ENCODE data around the gene MPIG6B.

MPIG6B gene

DNA sequence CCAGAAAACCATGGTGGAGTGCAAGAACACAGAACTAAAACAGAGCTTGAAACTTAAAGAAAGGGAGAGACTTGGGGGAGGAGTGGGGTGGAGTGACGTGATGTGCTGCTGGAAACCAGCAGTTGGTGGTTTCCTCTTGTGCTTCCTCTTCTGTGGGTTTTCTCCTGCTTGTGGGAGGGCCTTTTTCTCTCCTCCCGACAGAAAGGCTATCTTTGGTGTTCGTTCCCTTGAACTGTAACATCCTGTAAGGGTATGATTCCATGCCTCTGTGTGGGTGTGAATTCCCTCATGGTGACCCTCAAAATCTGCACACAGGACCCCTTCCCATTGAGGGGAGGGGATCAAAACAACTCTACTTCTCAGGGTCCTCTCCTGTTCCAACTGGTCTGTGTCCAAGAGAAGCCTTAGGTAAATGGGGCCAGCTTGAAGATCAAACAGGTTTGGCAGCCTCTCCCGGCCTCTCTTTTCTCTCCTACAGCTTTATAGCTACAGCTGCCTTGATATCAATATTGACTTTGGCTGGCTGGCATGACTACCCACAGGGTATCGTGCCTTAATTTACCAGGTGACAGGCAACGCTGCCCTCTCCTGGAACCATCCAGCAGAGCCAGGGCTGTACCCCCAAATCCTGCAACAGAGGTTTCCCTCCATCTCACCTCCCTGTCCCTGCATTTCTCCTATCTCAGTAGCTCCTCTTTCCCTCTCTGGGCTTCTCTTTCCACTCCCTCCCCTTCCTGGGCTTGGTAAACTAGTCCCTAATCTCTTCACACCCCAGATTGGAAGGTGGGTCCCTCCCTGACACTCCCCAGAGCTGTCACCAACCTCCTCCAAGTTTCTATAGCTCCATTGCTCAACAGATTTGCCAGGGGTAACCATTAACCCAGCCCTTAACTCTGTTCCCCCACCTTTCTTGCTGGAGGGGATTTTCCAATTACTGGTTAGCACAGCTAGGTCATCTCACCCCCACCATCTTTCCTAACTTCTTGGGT, 15.1 kb downstream of the MPIG6B start:
- peak; percentile 86 for DNase-seq (ENCODE audit: low spot score)

DNA sequence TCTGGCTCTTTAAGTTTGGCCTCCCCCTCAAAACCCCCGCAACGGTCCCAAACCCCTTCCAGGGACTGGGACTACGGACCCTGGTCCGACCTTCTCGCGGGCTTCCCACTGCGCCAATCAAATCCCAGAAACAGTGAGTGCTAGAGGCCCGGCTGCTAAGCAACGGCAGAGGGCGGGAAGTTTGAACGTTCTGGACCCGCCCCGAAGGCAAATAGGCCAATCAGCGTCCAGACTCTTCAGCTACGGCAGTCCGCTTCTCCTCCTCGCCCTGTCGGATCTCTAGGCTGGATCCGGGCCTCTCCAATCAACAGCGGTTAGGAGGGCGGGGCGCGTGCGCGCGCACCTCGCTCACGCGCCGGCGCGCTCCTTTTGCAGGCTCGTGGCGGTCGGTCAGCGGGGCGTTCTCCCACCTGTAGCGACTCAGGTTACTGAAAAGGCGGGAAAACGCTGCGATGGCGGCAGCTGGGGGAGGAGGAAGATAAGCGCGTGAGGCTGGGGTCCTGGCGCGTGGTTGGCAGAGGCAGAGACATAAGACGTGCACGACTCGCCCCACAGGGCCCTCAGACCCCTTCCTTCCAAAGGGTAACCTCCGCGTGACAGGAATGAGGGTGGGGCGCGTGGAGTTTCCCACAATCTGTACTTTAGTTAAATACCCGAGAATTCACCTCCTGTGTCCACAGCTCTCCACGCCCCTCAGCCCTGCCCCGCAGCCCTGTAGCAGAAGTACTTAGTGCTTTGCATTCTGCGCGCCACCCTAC, 16.6 kb downstream of the MPIG6B start, which contains the start of gene MSH5:
Gene MSH5, plus strand, starts transcription at position 367 of the 758 bp plus-strand sequence. CDS start 462 bp downstream, outside the sequence.
- peak; percentile 100 for DNase-seq (ENCODE audit: low spot score)

DNA sequence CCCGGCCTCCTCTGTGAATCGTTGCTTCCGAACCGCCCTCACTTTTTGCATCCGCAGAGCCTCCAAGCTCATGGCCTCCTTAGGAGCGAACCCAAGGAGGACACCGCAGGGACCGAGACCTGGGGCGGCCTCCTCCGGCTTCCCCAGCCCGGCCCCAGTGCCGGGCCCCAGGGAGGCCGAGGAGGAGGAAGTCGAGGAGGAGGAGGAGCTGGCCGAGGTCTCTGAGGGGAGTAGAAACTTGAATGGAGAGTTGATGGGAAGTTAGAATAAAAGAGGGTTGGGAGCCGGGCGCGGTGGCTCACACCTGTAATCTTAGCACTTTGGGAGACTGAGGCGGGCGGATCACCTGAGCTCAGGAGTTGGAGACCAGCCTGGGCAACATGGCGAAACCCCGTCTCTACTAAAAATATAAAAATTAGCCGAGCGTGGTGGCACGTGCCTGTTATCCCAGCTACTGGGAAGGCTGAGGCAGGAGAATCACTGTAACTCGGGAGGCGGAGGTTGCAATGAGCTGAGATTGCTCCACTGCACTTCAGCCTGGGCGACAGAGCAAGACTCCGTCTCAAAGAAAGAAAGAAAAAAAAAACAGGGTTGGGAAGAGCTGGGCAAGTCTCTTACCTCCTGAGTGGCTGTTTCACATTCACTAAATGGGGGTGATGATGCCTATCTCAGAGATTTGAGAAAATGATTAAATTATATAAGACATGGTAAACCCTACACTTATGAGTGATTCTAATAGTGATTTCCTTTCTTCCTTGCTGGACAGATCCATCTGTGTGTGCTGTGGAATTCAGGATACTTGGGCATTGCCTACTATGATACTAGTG, 17.4 kb downstream of the MPIG6B start:
- DNase-seq (ENCODE audit: low spot score) = no peak

DNA sequence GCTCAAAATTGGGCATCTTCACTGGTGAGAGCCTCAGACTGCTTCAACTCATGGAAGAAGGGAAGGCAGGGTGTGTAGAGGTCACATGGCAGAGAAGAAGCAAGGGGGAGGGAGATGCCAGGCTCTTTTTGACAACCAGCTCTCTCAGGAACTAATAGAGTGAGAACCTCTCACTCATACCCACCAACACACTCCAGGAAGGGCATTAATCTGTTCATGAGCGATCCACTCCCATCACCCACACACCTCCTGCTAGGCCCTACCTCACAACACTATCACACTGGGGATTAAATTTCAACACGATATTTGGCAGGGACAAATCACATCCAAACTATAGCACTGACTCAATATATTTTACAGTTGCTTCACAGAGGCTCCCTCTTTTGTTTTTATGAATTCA, 18.6 kb downstream of the MPIG6B start:
- DNase-seq (ENCODE audit: low spot score) = no peak

DNA sequence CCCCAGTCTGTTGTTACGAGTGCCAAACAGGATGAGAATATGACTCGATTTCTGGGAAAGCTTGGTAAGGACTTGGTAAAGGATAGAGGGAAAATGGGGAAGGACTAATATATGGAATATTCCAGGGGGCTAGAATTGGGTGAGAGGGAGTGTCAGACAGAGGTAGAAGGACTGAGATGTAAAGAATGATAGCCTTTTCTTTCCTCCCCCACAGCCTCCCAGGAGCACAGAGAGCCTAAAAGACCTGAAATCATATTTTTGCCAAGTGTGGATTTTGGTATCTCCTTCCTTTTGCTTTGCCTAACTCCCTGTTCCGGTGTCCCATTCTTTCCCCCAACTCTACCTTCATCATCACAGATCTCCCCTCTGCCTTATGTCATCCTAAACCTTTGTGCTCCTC, 19.7 kb downstream of the MPIG6B start:
- no peak for DNase-seq (ENCODE audit: low spot score)

DNA sequence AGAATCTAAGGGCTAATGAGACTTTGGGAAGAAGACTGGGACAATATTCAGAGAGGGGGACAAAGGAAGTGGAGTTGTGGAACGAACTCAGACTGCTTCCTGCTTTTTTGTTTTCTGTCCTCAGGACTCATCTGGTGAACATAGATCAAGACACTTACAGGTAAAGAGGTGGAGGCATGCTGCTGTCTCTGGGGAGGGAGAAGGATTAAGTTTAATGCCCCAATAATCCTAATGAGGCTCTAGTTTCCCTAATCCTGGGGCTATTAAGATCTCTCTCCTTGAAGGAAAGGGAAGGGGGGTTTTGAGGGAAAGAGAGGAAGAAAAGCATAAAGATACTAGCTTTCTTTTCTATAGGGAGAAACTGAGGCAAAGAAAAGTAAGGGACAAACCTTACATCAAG, 21.2 kb downstream of the MPIG6B start:
- no peak for DNase-seq (ENCODE audit: low spot score)

DNA sequence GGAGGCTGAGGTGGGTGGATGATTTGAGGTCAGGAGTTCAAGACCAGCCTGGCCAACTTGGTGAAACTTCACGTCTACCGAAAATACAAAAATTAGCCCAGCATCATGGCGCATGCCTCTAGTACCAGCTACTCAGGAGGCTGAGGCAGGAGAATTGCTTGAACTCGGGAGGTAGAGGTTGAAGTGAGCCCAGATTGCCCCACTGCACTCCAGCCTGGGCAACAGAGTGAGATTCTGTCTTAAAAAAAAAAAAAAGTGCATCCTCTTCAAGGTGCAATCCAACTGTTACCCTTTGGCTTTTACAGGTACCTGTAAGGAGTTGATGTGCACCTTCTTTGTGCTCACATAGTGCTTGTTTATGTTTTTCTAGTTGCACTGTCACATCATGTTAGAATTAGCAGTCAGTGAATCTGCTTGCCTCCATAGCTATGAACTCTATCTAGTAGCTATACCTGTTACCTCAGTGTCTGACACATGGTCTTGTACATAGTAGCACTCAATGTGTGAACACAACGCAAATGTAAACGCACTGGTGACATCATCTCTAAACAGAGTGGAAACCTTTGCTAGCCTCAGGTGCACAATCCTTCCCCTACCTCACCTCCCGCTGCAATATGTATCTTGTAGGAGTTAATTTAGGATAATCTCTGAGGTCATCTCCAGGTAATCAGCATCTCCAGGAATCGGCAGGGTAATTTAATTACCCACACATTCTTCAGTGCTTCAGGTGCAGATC, 26.3 kb downstream of the MPIG6B start:
- DNase-seq (ENCODE audit: low spot score) = no peak

DNA sequence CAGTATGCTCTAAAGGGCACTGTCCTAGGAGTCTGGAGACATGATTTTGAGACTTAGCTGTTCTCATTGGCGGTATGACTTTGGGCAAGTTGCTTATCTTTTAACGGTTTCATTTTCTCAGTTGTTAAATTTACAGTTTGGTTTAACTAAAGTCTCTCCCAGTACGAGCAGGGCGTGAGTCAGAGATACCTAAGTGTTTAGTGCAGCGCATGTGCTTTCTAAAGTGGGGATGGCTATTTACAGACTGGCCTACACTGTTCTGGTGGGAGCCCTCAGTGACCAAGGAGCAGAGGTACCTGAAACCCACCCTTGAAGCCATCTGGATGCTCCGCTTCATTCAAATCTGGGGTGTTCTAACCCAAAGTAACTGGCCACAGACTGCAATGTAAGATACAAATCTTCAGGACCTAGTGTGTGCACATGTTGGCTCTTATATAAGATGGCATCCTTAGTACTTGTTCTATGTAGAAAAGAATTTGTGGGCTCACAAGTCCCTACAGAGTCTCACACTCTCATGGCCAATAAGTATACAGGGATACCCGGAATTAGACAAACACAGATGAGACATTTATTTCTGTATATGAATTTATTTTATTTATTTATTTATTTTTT, 27.3 kb downstream of the MPIG6B start:
- no peak for DNase-seq (ENCODE audit: low spot score)

DNA sequence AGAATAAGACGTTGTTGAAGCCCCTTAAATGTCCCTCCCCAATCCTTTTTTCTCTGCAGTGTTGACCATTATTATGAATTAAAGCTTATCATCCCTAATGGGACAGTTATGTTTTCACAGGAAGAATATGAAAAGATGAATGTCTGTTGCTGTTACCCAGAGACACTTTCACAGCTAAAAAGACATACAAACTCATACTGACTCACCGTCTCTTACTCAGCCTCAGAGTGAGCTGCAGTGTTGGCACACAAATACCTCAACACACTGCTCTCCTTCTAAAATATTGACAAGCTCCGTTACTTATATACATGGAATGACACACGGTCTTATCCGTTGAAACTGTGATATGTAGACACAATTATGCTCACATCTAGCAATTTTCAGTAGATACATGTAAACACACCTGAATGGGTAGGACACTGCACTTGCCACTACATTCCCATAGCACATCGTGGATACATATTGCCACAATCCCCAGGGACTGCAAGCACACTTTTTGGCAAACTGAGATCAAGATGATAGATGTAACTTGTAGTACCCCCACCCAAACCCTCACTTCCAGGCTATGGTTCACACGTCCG, 29.7 kb downstream of the MPIG6B start:
- peak; percentile 49 for DNase-seq (ENCODE audit: low spot score)

DNA sequence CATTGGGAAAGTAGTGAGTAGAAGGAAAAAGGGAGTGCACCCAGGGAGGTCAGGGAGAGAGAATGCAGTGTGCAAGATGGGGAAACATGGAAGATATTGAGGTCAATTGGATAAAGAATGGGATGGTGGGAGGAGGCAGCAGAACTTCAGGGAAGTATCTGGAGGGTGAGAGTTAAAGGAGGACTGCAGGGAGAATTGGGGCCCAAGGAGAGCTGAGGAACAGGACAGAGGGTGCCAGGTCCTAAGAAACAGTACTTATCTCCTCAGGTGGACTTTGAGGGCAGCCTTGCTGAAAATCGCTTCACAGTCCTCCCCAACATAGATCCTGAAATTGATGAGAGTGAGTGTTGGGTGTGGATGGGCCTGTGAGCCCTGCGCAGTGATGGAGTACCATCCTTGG, 35.1 kb downstream of the MPIG6B start:
- no peak for DNase-seq (ENCODE audit: low spot score)

DNA sequence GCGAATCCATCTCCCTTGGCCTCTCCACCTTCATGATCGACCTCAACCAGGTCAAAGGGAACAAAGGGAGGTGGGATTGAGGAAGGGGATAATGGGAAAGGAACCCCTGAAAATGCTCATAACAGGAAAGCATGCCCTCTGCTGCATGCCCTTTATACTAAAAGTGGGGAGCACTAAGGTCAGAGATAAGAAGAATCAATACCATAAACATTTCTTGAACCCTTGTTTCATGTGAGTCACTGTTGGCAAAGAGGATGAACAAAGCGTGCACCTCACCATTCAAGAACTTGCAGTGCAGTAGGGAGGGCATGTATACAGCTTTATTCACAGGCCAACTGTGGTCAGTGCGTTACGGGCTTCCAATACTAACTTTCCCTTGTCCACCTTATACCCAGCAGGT, 37.6 kb downstream of the MPIG6B start:
- DNase-seq (ENCODE audit: low spot score) = no peak

DNA sequence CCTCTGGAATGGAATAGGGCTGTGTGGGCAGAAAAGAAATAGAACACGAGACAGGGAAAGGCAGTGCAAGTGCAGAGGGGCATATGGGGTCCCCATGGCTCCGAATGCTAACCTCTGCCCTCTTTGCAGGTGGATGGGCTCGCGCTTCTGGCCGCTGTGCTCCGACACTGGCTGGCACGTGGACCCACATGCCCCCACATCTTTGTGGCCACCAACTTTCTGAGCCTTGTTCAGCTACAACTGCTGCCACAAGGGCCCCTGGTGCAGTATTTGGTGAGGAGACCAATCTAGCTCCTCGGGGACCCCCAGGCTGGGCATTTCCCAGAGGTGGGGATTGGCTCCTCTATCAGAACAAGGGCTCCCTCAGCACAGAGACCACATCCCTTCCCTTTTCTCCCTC, 38.2 kb downstream of the MPIG6B start:
- DNase-seq (ENCODE audit: low spot score) = no peak

DNA sequence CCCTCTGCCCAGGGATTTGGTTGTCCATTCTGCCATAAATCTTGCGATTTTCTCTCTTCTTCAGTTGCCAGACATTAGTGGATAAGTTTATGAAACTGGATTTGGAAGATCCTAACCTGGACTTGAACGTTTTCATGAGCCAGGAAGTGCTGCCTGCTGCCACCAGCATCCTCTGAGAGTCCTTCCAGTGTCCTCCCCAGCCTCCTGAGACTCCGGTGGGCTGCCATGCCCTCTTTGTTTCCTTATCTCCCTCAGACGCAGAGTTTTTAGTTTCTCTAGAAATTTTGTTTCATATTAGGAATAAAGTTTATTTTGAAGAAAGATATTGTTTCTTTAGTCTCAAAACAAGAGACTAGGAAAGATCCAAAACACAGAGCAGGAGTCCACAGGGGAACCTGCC, 39.2 kb downstream of the MPIG6B start, which contains the start of gene SAPCD1:
Gene SAPCD1, plus strand, starts transcription at position 301 of the 400 bp plus-strand sequence. CDS start 399 bp downstream, outside the sequence.
- no peak for DNase-seq (ENCODE audit: low spot score)

DNA sequence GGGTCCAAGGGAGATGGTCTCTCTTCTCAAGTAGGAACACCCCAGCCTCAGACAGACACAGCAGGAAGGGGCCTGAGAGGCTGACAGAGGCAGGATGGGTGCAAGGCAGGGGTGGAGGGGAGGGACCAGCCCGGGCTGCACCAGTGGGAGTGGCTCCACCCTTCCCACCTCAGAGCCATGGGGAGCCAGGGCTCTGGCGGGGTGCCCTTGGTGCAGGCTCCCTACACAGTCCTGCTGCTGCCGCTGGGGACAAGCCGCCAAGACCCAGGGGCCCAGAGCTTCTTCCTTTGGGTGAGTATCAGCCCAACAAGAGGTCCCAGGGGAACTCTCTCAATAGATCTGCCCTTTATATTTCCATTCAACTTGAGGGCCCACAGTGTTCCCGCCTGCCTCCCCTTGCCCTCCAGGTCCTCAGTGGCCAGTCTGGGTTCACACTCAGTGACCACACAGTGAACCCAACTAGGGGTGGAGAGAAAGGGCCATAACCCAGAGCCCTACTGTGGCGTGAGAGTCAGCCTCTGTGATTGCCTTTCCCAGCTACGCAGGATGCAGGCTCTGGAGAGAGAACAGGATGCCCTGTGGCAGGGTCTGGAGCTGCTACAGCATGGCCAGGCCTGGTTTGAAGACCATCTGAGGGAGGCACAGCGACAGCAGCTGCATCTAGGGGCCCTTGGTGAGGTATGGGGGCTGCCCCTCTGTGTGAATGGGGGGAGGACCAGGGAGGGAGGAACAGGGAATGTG, 39.9 kb downstream of the MPIG6B start:
- no peak for DNase-seq (ENCODE audit: low spot score)

DNA sequence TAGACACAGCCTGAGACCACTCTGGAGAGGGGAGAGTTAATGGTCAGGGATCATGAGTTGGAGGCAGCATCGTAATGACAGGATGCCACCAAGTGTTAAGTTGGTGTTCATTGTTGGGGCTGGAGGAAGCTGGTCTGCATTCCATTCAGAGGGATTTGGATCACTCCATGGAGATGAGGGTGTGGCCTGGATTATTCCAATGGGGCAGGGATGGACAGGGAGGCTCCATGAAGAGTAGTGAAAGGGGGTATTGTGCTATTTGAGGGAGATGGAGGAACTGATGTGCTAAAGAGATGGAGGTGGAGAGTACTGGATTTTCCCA, 40.4 kb downstream of the MPIG6B start:
- peak; percentile 83 for DNase-seq (ENCODE audit: low spot score)

DNA sequence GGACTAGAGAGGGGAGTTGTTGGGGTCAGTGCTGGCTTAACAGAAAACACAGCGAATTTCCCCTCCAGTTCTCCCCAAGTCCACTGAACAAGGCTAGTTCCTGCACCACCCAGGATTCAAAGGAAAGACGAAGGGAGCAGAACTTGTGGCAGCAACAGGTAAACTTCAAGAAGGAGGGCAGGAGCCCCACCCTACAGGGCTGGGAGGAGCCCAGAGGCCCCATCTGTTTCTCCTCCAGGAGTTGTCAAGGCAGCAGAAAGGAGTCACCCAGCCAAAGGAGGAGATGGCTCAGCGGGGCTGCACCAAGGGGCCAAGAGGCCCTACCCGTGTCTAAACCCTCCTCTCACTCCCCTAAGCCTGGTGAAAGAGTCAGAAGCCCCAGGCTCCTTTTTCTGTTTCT, 41.0 kb downstream of the MPIG6B start:
- no peak for DNase-seq (ENCODE audit: low spot score)

DNA sequence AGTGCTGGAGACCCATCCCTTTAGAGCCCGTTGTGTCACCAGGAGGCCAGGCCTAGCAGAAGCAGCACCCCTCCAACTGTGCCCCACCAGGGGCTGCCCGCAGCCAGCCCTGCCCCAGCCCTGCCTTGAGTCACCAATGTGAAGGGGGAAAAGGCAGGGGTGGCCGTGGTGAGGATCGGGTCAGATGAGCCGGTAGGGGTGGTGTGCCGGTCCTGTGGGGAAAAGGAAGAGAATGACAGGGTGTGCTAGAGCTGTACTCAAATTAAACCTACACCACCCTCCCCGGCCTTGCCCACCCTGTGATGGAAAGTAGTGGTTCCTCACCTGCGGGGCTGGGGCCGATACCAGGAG, 42.4 kb downstream of the MPIG6B start:
- DNase-seq (ENCODE audit: low spot score) = no peak

DNA sequence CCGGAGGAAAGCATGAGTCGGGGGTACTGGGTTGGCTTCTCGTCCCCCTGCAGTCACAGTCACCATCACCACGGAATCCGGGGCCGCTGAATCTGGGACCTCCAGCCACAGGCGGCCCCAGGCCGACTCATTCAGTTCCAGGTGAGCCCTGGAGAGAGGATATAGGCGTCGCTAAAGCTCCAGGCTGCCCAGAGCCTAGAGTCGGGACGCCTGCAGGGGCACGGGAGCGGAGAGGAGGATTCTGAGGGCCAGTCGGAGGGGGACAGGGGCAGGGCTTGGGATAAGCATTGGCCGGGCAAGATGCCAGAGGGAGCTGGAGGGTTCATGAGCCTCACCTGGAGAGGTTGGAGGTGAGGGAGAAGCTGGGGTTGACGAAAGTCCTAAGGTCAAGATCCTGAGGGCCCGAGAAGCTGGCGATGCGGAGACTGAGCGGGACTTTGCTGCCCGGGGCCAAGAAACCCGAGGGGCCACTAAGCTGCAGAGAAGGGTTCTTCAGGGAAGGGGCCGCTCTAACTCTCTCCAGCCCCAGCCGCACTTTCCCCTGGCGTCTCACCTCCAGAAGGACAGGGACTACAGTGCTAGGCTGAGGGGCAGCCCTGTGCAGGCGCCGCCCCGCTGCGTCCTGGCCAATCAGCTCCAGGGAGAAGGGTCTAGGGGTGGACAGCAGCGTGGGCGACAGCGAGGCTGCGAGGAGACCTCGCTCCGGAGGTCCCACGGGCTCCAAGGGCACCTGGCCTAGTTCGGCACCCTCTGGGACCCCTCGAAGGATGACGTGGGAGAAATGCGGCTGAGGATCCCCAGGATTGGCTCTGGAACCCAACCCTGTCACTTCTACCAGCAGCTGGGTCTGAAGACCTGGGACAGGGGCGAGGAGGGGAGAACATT, 43.0 kb downstream of the MPIG6B start:
- DNase-seq (ENCODE audit: low spot score) = no peak

DNA sequence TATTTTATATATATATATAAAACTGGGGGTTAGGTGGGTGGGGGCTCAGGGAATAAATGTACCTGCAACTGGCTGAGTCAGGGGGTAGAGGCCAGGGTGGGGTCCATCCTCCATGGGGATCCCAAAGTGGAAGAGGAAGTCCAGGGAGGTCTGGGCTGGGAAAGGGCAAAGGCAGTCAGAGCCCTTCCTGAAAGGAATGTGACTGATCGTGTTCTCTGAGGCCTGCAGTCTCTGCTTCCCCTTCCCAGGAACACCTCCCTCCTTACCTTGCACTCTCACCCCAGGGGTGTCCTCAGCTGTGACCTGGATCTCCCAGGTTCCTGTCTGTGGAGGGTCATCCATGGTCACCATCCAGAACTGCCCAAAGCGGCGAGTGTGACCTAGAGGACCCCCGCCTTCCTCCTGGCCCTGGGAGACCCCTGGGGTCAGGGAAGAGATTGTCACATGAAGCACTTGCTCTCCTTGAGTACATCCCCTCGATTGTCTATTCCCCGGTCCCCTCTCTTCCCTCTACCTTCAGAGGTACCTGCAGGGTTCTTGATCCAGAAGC, 44.0 kb downstream of the MPIG6B start:
- no peak for DNase-seq (ENCODE audit: low spot score)
